C4-2B (cell line): ENCODE results near the gene LYSMD4.

Source experiments
- H3K27ac ChIP-seq: fragments of 450-650 bp; 2 replicates; pipeline ENCODE4 v1.5.1; 2017
- ZFX ChIP-seq: fragments of 450-650 bp; IDR thresholded peaks from 2 replicates; pipeline ENCODE4 v1.6.1; 2017
- TF ChIP-seq, protein P1 (sequence below): fragments of 450-650 bp; conservative IDR thresholded peaks from 2 replicates; pipeline ENCODE4 v1.5.1; 2017; ENCODE audit warnings: mild to moderate bottlenecking

The LYSMD4 gene

DNA sequence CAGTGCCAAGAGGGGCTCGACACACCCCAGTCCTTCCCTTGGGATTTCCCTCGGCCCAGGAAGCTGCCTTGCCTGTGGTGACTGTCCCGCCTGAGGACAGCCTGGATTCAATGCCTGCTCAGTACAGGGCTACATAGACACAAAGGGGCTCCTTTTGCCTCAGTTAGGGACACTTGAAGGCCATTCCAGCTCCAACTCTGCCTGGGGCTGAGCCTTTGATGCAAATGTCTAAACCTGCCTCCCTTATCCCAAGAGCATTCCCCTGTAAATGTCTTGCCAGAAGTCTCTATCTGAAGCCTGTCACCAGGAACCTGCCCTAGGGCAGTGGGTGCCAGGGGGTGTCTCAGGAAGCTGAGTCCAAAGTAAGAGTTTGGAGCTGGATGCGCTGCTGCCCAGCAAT is 19.3 kb upstream of the LYSMD4 start:
- TF ChIP-seq, protein P1, sequence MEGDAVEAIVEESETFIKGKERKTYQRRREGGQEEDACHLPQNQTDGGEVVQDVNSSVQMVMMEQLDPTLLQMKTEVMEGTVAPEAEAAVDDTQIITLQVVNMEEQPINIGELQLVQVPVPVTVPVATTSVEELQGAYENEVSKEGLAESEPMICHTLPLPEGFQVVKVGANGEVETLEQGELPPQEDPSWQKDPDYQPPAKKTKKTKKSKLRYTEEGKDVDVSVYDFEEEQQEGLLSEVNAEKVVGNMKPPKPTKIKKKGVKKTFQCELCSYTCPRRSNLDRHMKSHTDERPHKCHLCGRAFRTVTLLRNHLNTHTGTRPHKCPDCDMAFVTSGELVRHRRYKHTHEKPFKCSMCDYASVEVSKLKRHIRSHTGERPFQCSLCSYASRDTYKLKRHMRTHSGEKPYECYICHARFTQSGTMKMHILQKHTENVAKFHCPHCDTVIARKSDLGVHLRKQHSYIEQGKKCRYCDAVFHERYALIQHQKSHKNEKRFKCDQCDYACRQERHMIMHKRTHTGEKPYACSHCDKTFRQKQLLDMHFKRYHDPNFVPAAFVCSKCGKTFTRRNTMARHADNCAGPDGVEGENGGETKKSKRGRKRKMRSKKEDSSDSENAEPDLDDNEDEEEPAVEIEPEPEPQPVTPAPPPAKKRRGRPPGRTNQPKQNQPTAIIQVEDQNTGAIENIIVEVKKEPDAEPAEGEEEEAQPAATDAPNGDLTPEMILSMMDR = no peak
- TF ChIP-seq ZFX = no peak
- H3K27ac ChIP-seq = no peak overlapping the region

DNA sequence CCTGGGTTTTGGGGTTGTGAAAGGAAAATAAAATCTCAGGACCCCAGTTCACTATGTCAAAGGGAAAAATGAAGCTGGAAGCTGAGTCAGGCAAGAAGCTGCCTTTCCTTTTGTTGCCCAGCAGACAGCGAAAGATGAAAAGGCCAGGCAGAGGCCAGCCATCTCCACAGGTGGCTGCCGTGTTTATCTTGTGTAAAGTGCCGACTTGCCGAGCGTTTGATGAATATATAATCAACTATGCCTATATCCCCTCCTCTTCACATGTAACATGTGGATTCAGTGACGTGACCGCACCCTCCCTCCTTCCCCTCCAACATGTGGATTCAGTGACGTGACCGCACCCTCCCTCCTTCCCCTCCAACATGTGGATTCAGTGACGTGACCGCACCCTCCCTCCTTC is 17.1 kb upstream of the LYSMD4 start:
- H3K27ac ChIP-seq = peak overlapping the region; percentile 37; the same call in 1 of the 2 replicates

DNA sequence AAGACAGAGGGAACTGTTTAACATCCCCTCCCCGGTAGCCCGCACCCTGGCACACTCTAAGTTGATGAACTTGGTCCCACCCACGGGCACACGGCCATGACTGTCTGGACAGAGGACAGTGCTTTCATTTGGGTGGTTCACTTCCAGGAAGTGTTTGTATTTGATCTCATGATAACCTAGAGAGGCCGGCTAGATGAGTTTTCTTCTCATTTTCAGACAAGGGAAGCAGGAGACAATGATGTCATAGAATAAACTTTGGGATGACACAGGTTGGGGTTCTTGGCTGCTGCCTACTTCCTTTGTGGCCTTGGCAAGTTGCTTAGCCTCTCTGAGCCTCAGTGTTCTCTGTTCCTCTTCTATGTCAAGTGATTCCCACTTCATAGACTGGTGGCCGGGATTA is 16.1 kb upstream of the LYSMD4 start:
- TF ChIP-seq, protein P1 = no peak
- no peak for TF ChIP-seq ZFX
- H3K27ac ChIP-seq = peak overlapping the region; percentile 37

DNA sequence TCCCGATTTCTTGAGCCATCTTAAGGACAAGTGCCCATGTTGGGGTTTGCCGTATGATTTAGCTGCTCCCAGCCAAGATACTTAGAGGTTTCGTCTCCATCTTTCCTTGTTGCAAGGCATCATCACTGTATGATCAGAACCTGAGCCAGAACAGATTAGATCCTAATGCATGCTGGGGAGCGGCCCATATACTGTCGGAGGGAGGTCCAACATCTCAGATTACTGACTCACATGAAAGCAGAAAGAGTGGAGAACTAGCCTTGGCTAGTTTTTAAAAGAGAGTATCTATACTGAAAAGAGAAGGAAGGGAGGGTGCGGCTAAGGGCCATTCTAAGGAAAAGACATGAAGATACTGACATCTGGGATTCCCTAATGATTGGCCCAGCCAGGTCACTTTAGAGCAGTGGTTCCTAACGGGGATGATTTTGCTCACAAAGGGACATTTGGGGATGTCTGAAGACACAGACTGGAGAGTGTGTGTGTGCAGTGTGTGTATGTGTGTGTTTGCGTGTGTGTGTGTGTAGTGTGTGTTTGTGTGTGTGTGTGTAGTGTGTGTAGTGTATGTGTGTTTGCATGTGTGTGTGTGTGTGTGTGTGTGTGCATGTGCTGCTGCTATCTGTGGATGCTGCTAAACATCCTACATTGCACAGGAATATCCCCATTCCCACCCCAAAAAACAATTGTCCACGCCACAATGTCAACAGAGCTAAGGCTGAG is 12.3 kb upstream of the LYSMD4 start:
- no peak overlapping the region for H3K27ac ChIP-seq
- TF ChIP-seq ZFX = no peak
- TF ChIP-seq, protein P1 = no peak

DNA sequence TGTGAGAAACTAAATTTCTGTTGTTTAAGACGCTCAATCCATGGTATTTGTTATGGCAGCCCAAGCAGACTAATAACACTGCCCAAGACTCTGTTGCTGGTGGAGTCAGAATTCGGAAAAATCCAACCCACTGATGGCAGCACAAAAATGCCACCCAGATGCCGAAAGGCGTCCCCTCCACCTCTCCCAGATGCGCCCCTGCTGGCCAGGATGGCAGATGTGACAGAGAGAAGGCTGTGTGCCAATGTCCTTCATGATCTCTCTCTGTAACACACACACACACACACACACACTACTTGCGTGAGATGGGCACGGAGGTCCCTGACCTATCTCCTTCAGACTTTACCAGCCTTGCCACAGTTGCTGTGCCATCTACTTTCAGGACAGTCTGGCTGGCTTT is 10.9 kb upstream of the LYSMD4 start:
- TF ChIP-seq ZFX = no peak
- TF ChIP-seq, protein P1 = no peak; the same call in 1 of the 2 replicates

DNA sequence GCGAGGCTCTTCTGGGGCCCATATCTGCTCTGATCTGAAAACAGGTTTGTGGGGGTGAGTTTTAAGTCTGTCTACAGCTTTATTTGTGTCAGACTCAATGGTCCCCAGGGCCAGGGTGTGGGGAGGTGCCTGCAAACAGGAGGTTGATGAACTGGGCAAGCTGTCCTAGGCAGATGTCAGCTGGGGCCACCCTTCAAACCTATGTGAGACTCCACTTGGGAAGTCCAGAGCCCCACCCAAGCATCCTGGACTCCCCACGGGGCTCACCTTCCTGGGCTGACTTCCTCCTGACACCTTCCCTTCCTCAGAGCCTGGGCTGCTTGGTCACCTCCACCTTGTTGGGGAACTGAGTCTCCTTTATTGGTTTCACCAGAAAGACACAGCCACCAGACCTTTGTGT is 8.6 kb upstream of the LYSMD4 start:
- TF ChIP-seq ZFX = no peak
- TF ChIP-seq, protein P1 = no peak
- H3K27ac ChIP-seq = no peak overlapping the region

More for the DNA sequence above, 10.9 kb upstream of the LYSMD4 start:
- no peak overlapping the region for H3K27ac ChIP-seq

DNA sequence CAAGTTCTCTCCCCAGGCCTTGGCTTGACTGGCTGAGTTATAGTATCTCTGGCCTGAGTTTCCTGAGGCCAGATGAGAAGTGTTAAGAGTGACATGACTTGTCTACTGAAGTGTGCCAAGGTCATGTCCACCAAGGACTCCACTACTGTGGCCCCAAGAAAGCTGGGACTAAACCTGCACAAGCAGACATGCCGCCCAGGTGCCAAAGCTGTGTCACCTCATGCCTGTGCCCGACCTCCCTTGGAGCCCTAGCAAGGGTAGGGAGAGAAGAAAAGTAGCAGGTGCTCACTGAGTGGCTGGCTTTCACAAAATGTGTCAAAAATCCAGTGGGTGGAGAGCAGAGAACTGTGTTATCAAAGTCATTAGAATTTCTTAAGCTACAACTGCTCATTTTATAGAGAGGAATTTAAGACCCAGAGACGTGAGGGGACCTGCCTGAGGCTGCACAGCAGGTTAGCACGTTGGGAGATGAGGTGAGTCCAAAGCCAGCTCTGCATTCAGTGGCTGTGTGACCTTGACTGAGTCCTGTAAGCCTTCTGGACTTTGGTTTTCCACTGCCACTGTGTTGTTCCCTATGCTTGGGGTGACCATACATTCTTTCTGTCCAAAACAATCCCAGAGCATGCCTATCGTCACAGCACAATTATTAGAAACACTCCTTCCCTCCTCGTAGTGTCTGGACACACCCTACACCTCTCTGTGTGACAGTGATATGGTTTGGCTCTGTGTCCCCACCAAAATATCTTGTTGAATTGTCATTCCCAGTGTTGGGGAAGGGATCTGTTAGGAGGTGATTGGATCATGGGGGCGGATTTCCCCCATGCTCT is 5.0 kb upstream of the LYSMD4 start:
- no peak overlapping the region for H3K27ac ChIP-seq
- TF ChIP-seq, protein P1 = no peak
- TF ChIP-seq ZFX = no peak
